H54 (cell line): Measurements from ENCODE around the gene DLG2.

Source experiments
- DNase-seq: peaks from one replicate; pipeline ENCODE4 v3.0.0; 2011; ENCODE audit warnings: low spot score, mixed read lengths; ENCODE audit not compliant: insufficient read length
- FAIRE-seq: peaks from 3 replicates; lab custom pipeline; 2011; peaks lifted over from hg19 to GRCh38; lab: Jason Lieb, UNC
- POLR2A ChIP-seq: IDR thresholded peaks from 2 replicates; pipeline ENCODE4 v1.6.1; 2011; ENCODE audit warnings: low read depth, mild to moderate bottlenecking, low read length

Gene DLG2

GRCh38 chr11:85495918-85496317, 131.2 kb downstream of the DLG2 start:
- no peak for TF ChIP-seq POLR2A
- FAIRE-seq (no peak), DNase-seq (no peak)

DNA sequence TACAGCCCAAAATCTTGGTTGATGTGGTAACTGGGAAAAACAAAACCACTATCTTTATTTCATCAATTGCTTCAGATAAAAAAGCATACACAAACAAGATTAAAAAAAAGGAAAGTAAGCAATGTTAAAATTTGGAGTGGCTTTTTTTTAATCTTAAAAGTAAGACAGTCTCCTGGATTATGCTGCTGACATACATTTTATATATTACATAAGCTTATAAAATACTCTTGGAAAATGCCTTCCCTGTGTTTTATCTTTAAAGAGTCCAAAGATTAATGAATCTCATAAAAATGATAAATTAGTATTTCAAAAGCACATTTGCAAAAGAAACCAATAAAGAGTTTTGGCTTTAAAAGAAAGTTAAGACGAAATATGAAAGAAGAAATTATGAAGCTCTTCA, 132.7 kb downstream of the DLG2 start:
- FAIRE-seq (no peak), DNase-seq (no peak)
- TF ChIP-seq POLR2A = no peak

GRCh38 chr11:85485902-85486301, 141.2 kb downstream of the DLG2 start:
- DNase-seq (no peak), FAIRE-seq (no peak)
- TF ChIP-seq POLR2A = no peak

DNA sequence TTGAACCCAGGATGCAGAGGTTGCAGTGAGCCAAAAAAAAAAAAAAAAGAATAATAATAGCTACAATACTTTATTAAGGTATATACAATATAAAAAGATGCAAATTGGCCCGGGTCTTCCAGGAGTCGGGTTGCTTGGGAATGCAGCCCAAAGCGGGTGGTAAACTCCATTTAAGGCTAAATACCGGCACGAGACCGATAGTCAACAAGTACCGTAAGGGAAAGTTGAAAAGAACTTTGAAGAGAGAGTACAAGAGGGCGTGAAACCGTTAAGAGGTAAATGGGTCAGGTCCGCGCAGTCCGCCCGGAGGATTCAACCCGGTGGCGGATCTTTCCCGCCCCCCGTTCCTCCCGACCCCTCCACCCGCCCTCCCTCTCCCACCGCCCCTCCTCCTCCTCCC, 143.3 kb downstream of the DLG2 start:
- FAIRE-seq = no peak
- DNase-seq = no peak
- no peak for TF ChIP-seq POLR2A

- TF ChIP-seq POLR2A = no peak
- no peak for FAIRE-seq
- no peak for DNase-seq
These were observed 145.3 kb downstream of the DLG2 start for GRCh38 chr11:85481862-85482261.

- no peak for FAIRE-seq
- no peak for DNase-seq
- no peak for TF ChIP-seq POLR2A
These were observed 151.3 kb downstream of the DLG2 start for GRCh38 chr11:85475660-85476517.

DNA sequence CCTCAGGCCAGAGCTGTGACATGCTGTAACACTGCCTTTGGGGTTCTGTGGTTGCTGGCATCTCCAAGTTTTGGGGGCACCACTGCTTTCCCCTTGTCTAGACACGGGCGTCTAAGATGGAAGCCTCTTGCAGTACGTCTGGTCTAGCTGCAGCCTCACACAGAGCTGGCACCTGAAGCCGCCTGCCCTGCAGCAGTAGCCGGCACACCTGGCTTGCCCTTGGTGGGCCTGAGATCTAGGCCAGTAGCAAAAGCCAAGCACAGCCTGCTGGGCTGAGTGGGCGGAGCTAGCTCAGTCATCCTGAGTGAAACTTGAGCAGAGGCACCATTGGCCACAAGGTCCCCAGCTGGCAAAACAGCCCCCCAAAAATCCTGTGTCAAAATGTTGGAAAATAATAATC, 154.2 kb downstream of the DLG2 start:
- DNase-seq = no peak
- no peak for TF ChIP-seq POLR2A
- FAIRE-seq = no peak

DNA sequence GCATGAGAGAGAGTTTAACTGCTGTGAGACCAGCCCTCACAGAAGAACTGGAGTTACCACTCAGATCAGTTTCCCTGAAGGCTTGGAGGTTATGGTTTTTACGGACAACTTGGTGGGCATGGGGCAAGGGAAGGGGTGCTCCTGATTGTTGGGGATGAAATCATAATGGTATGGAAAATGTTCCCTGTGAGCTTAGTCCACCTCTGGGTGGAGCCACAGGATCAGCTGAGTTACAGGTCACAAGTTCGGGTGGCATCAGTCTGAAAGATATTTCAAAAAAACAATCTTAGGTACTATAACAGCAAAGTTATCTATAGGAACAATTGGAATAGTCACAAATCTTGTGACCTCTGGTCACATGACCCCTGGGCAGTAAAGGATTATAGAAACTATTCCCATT, 162.9 kb downstream of the DLG2 start:
- TF ChIP-seq POLR2A = no peak
- FAIRE-seq = no peak
- DNase-seq = no peak

DNA sequence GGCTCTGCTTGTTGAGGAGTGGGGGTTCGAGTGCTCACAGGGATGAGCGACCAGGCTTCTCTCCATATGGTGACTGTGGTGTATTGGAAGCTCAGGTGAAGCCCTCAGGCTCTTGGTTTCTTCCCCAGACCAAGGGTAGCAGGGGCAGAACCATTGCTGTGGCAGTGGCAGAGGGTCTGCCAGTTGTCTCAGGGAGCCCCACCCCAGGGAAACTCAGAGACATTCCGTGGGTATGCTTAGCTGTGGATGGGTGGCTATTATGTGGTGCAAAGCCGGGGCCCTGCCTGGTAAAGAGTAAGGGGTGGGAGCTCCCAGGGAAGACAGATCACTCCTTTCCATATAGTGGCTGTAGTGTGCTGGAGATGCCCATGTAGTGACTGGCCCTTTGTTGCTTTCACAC, 167.8 kb downstream of the DLG2 start:
- no peak for TF ChIP-seq POLR2A
- FAIRE-seq (no peak), DNase-seq (no peak)

DNA sequence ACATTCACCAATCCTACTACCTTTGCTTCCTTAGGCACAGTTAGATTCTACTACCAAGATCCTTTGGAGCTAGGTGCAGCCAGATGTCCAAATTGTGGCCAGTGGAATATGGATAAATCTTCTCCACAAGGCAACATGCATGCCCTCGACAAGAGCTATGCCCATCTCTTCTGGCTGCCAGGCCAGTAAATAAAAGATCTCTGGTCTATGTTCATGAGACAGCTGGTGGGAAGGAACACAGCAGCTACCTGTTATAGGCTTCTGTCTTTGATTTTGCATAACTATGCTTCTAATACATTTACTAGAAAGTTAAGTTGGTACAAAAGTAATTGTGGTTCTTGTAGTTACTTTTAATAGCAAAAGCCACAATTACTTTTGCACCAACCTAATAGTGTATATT, 182.7 kb downstream of the DLG2 start:
- FAIRE-seq (no peak), DNase-seq (no peak)
- TF ChIP-seq POLR2A = no peak

DNA sequence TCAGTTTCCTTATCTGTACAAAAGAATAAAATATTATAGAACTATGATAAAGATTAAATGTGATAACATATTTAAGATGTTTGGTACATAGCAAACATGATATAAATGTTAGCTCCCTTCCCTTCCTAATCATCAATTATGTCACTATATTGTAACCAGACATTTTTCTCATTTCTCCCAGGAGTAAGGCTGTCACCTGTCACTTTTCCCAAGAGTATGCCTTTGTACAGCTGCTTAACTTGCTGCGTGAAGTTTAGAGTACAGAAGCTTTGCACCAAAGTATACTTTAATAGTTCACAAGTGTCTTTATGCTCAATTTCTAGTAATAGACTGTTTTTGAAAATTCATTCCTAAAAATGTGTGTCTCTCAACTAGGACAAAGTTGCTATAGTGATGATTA, 186.9 kb downstream of the DLG2 start:
- FAIRE-seq (no peak), DNase-seq (no peak)
- TF ChIP-seq POLR2A = no peak

DNA sequence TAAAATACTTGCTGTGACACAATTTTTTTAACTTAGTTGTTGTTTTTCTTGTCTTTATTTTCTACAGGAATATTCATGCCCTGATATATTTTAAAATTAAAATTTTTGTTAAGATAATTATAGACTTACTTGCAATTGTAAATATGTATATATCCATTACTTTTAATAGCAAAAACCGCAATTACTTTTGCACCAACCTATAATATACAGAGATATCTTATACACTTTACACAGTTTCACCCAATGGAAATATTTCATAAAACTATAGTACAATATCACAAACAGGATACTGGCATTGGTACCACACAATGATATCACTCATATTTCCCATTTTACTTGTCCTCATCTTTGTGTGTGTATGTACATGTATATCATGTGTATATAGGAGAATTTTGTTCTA, 188.8 kb downstream of the DLG2 start:
- DNase-seq (no peak), FAIRE-seq (no peak)
- TF ChIP-seq POLR2A = no peak

GRCh38 chr11:85431319-85431718, 195.8 kb downstream of the DLG2 start:
- TF ChIP-seq POLR2A = no peak
- FAIRE-seq (no peak), DNase-seq (no peak)

- DNase-seq (no peak), FAIRE-seq (no peak)
- TF ChIP-seq POLR2A = no peak
These were observed 203.3 kb downstream of the DLG2 start for GRCh38 chr11:85423794-85424193.

DNA sequence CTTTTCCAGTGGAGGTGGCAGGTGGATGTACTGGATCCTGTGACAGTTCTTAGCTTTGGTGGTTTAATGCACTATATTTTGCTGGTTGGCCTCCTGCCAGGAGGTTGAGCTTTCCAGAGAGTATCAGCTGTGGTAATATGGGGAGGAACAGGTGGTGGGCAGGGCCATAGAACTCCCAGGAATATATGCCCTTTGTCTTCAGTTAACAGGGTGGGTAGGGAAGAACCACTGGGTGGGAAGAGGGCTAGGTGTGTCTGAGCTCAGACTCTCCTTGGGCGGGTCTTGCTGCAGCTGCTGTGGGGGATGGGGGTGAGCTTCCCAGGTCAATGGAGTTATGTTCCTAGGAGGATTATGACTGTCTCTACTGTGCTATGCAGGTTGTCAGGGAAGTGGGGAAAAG, 203.8 kb downstream of the DLG2 start:
- no peak for TF ChIP-seq POLR2A
- FAIRE-seq = no peak
- no peak for DNase-seq
